ENCODE results near the gene ITPKB.

ITPKB gene

DNA sequence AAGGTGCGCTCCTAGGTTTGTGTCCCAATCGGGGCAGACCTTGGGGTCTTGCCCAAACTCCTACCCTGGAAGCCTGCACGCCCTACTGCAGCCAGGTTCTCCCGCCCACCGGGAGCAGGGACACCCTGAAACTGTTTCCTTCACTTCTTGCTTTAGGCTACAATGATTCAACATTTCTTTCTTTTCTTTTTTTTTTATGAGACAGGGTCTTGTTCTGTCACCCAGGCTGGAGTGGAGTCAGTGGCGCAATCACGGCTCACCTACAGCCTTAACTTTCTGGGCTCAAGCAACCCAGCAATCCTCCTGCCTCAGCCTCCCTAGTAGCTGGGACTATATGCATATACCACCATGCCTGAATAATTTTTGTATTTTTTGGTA lies 75.8 kb downstream of the ITPKB start:
- no peak for DNase-seq

DNA sequence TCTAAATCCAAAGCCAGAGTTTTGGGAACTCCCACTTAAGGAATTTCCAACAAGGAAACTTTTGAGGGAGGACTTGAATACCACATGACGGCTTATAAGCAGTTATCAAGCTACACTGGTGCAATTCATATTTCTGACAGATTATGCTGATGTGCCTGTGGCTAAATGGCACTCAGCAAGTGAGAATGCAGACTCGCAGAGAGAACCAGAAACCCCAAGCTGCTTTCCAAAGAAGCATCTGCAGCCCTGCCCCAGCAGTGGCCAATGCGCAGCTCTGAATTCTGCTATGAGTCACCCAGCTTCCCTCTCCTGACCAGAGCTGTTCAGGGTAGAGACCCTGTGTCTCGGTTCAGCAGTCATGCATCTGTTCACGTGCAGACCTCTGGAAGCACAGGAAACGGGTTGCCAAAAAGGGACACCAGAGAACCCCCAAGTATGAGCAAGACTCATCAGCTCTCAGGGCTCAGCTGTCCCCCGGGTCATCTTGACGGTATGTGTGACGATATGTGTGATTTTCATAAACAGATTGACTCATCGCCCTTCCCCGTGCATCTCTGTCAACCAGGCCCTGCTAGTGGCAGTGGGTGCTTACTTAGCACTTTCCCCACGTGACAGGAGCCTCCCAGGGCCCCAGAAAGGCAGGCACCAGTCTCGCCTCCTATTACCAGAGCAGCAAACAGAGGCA lies 76.3 kb downstream of the ITPKB start:
- DNase-seq, result peak; percentile 73

DNA sequence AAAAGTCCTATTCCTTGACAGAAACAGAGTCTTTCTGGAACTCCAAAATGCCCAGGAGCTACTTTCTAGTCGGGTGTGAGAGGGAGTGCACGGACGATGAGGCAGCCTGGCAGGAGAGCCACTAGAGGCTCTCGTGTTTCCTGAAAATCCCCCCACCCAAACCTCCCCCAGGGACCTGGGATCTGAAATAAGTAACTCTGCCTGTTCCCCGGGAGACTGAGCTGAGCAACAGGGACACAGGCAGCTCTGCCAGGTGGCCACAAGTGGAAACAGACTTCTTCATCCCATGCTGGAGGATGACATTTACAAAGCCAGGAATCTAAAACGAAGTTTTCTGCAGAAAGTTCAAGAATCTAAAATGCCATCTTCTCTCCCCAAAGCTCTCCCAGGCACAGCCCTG lies 77.1 kb downstream of the ITPKB start:
- no peak for DNase-seq

DNA sequence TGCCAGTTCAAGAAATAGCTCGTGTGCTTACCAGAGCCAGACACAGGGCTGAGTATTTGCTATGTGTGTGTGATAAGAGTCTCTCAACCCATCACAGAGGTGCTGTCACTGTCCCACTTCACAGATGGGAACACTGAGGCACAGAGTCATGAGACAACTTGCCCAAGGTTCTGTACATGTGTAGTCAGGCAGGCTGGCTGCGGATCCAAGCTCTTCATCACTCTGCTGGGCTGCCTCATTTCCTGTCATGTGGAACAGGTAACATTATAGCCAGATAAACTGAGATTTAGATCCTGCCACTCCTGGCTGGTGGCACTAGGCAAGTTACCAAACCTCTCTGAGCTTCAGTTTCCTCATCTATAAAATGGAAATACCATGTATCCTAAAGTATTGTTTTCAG lies 77.8 kb downstream of the ITPKB start:
- no peak for DNase-seq

DNA sequence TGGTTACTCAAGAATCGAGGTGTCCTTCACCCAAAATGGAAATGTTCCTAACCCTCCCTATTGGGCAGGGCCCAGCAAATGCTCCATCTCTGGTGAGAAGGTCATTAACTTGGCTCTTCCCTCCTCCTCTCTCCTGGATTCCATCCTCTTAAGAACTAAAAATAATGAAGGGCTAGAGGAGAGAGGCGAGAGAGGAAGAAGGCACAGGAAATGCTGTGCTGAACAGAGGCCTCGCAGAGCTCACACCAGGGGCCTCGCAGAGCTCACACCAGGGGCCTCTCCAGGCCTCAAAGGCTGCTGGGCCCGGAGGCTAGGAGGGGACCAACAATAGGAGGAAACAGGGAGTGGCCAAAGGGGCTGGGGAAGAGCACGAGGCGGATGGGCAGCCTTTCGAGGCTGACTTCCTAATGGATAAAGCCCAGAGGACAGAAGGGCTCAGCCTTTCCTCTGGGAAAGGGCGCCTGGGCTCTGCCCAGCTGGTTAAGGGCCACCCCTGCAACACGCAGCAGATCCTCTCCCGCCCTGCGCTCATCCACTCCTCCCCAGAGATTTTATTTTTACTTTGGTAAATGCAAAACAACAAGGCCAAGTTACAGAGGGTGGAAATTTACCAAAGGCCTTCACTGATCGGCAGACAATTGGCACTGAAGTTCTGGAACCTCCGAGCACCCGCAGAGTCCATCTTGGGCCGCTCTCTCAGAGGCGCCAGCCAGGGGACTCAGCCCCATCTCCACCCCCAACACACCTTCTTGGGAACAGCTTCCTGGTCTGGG lies 78.5 kb downstream of the ITPKB start:
- no peak for DNase-seq

DNA sequence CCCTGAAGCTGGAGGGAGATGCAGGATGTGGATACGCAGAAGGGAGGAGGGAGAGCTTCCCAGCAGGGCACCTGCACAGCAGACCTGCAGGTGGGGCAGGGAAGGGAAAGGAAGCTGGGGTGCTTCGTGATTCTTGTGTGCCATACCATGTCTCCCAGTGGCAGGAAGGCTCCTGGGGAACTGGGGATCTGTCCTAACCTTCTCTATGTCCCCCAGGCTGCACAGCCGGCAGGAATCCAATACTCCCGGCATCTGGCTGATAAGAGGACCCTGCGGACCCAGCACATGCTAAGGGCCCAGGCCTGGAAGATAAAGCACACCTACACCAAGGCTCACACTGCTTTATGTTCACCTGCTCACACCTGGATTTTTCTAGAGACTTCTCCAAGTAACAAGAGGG lies 79.4 kb downstream of the ITPKB start:
- no peak for DNase-seq

DNA sequence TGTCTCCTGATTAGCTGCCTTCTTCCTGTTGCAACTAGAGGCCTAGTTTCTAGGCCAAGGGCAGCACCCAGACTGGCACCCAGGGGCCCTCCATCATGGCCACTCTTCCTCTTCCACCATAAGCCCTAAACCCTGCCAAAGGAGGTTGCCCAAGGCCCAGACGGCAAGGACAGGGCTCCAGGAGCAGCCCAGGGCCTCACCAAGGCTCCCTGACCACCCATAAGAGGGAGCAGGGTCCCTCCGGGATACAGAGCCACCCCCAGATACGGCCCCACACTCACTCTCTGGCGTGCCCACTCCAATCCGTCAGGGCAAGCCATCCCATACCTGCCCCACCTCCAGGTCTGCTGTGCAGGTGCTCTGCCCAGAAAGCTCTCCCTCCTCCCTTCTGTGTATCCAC lies 79.9 kb downstream of the ITPKB start:
- DNase-seq, result no peak

DNA sequence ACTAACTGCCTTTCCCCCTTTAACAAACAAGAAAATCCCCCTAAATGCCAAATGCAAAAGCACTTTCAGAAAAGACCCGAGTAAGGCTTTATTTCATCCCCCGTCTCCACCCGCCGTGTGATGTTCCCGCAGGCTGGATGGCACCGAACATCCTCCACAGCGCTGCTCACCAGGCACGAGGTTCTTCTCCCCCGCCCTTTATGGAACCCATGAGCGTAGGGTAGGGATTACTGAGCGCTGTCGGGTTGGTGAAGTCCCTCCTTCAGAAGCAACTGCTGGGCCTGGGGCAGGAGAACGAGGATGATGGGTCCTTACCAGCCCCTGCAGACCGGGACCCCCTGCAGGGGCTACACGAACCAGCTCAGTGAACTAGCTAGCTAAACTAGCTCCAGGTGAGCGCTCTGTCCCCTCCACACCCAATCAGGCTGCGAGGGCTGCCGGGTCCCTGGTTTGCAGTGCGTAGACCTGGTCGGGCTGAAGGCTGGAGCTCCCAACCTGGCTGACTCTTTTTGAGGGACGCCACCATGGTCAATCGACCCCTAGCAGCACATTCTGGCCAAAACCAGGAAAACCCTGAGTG lies 80.4 kb downstream of the ITPKB start:
- no peak for DNase-seq

DNA sequence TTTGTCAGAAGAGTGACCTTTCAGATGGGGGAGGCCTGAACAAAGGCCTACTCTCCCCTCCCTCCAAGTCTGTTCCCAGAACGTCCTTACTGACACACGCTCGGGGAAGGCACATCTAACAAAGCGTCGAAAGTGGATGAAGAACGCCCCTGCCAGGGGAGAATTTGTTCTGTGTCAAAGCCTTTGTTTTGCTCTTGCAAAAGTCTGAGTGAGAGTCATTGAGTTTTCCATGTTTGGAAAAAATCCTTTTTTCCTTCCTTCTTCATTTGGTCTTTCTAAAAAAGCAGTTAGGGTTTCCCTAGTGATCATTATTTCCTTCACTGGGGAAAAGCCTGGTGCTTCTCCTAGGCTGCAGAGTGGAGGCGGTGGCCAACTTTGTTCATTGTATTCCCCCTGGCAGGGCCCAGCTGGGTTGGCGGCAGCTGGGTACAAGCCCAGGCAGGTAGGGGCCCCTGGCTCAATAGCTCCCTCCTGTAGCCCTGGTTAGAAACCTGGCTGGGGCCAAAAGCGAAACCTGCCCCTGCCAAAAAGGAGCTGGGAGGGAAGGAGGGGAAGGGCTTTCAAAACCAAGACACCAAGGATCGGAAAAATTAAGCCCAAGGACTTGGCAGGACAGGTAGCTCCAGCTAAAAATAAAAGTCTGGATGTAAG lies 81.1 kb downstream of the ITPKB start:
- DNase-seq, result no peak

DNA sequence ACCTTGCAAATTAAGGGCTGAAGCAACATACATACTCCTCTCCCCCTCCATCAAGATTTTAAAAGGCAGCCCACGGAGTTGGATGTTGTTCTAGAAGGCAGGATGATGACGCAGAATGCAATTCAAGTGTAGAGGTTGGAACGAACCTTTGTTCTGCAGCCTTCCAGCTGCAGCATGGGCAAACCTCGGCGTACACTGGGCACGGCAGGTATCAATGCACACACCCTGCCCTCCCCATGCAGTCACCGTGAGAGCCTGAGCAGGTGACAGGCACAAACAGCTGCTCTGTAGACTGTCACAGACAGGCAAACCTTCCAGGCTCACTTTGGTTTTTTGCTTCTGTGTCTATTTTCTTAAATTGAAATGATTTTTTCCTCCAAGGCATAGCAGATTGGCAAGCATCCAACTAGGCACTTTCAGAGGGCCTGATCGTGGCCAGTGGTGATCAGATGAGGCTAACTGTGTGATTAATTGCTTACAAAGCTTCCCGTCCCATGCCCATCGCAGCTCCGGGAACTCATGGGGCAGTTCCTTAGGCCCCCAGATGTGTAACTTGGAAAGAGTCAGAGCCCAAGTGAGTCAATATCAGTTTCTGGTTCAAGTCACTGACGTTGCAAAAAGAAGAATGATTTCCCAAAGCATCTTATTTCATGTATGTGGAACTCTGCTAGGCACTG lies 82.3 kb downstream of the ITPKB start:
- DNase-seq, result no peak

DNA sequence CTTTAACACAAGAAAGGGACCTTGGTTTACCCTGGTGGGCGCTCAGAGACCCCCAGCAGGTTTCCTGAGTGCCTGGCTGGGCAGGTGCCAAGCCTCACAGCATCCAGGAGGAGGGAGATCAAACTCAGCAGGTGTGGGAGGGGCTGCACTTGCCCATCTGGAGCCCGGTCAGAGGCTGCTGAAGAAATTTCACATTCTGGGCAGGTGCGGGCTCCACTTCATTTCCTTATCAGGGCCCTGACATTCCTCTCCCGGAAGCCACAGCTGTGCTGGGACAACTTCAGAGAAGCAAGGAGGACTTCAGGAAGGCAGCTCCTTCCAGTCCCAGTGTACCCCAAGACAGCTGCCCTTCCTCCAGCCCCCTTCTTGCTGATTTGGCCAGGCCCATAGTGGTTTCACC lies 82.9 kb downstream of the ITPKB start:
- no peak for DNase-seq

DNA sequence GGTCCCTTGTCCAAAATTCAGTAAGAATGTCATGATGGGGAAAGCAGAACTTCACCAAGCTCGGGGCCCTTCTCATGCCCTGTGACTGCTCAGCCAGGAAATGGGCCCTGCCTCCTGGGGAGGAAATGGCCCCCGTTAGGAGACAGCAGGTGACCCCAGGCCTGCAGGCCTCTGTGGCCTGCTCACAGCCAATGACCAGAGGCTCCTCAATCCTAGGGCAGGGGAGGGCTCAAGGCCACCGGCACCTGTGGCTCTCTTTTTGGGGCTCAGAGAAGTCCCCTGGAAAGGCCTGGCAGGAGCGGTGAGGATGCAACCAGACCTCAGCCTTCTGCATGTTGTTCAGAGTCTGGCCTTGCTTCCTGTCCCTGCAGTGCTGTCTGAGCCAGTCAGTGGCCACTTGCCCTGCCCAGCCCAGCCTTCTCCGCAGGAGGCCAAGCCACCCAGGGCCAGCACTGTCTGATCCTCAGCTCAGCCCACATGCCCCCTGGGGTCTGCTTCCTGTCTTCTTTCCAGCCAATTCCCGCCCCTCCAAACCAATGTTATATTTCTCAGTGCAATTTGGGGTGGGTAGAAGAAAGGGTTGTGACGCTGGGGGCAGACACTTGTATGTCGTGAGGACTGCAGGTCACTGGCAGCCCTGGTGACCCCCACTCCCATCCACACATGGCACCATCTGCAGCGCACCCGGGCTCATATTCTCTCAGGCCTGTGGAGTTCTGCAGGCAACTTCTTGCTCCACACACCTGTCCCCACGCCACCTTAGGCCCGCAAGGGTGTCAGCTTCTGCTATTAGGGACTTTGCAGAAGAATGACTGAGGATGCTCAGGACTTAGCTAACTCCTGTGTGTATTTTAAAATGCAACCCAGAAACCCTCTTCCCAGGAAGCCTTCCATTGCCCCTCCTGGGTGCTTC lies 83.6 kb downstream of the ITPKB start:
- DNase-seq, result no peak

DNA sequence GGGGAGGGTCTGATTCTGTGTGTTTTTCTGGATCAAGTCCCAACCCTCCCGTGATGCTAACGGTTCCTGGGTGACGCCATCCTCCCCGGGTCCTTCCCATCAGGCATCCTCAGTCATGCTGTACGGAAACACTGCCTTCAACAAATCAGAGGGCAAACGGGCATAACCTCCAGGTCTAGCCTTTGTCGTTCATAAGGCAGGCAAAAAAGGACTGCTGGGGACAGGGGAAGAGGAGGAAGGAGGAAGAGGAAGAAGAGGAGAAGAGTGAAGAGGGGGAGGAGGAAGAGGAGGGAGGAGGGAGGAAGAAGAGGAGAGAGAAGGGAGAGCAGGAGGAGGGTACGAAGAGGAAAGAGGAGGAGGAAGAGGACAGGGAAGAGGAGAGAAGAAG lies 84.4 kb downstream of the ITPKB start:
- DNase-seq, result no peak

DNA sequence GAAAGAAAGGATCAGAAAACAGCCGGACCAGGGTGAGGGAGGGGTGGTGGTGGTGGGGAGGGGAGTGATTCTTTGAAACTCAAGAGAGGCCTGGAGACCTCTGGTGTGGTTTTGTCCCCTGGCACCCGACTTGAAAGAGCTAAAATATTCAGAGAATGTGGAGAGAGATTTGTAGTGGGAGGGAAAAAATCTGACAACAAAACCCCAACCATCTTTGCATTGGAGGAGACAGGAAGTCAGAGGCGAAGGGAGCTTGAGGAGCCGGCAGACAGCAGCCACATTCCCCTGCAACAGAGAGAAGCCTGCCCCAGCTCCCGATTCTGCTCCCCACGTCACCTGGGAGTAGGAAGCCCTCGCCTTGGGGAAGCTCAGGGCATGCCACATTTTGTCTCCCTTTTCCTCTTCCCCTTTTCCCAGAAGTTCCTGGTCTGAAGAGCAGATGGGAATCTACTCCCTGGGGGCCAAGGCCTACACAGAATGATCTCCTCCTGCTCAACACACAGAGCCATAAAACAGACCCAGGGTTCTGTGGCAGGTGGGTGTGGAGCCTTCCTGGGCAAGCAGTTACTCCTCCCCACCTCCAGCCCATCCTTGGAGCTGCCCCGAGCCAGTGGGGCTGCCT lies 84.9 kb downstream of the ITPKB start:
- DNase-seq, result no peak

DNA sequence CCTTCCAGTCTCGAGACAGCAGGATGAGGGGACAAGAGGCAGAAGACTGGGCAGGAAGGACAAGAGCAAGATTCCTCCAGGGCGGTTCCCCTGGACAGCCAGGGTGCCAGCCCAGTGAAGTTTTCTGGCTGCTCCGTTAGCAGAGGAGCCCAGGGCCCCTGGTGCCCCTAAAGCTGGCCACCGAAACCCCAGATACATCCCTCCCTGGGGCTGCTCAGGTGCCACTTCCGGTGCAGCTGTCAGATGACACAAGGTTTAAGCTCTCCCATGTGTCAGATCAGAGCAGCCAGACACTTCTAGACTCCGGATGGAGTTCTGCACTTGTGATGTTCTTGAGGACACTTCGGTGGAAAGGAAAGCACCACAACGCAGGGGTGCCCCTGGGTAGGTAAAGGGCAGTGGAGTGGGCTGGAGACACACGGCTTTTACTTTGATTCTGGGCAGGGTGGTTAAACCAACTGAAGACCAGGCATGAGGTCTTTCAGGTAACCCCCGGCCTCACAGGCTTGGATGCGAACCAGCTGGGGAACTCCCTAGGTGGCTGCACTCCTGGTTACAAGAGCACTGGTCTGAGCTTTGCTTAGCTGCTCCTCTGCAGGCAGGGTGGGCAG lies 85.7 kb downstream of the ITPKB start:
- DNase-seq, result peak; percentile 61

DNA sequence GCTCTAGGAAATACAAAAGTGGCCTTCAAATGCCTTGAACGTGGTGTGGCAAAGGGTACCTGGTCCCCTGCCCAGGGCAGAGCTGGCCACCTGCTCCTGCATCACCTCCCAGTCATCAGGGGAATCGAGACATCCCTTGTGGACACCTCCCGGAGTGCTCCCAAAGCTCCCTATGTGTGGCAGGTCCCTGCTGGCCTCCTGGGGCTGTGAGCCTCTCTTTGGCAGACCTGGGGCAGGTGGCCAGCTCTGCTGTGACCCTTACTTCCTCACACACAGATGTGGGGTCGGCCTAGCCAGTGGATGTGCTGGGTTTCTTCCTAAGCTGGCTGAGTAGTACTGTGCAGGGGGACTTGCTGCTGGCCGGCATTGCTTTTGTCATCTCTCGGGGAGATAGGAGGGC lies 86.5 kb downstream of the ITPKB start:
- DNase-seq, result no peak

DNA sequence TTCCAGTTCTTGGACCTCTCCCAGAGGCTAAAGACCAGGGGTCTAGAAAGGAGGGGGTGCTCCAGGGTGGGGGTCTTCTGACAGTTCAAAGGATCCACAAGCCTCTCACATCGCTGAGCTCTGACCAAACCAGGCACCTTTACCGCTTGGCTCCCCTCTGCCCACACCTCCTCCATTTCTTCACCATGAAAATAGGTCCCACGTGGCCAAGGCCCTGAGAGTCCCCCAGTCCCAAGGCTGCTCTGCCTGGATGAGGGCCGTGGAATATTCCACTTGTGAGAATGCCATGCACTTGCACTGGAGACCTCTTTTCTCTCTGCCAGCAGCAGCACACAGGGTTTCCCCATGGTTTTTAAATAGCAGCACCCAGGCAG lies 87.4 kb downstream of the ITPKB start:
- no peak for DNase-seq

DNA sequence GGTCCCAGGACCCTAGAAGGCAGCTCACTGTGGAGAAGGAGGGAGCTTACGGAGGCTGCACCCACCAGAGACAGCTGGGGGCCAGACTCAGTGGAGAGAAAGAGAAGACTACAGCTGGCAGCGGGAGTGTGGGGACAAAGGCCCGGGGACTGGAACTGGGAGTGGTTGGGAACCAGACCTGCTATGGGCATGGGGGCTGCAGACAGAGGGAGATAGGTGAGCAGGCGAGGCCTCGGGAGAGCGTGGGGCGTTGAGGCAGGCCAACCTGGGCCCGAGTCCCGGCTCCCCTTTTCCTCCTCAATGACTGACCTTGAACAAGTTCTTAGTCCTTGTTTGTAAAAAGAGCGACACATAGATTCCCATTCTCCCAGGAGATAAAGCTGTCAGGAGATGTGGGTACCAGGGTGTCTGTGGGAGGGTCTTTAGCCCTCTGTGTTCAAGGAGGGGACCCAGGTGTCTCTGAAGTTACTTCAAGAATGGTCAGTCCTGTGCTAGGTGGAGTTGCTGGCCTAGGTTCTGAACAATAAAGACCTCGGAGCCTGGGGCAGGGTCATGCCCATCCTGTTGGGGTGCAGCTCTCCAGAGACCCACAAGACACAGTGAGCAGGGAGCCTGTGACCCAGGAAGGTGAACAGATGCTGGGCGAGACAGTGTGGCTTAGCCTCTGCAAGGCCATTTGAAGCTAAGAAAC lies 87.9 kb downstream of the ITPKB start:
- DNase-seq, result no peak

DNA sequence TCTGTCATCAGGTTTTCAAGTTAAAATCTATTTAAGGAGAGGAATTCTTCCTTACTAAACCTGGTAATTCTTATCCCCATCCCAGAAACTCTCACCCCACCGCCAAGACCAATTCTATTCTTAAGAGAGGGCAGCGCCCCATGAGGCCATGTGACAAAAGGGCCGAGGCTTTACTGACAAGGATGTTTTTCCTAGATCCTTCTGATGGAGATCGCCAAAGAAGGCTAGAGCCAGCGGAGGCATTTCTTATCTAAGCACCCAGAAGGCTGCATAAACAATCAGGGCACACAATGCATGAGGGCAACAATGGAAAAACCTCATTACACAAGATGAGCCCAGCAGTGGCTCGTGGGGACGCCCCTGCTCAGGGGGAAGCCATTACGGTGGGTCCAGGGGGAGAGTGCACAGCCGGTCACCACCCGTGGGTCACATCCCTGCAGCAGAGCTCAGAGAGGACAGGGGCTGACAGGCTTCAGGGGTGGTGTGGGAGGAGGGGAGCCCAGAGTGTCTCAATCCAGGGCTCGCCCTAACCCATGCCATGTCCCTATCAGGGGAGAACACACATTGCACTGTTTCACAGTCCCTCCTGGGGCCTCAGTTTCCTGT lies 88.7 kb downstream of the ITPKB start:
- no peak for DNase-seq

DNA sequence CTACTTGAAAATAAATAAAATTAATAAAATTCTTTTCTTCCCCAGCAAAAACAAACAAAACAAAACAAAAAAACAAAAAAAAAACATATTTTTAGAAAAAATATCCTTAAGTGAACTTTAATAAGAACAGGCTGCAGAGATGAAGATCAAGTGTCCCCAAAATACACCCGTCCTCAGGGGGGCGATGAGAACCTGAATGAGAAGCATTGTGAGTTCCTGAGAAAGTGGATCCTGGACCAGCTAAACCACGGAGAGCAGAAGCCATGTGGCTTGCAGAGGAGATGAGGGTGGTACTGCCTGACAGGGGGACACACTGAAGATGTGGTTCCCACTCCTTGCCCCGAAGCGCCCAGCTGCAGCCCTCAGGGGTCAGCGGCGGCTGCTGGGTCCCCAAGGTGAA lies 89.3 kb downstream of the ITPKB start:
- DNase-seq, result no peak
